ENCODE data around the gene SLC36A4.

- no peak for TF ChIP-seq CTCF (conservative IDR thresholded peaks at IDR 0.05 in 1 of 2, IDR thresholded peaks at IDR 0.05 in 1 of 2; ENCODE audit: low read depth in 1 of 2, low read length in 2 of 2)
- no peak for TF ChIP-seq EZH2 (IDR thresholded peaks at IDR 0.05; ENCODE audit: low read length, missing control alignments)
Measured at GRCh38 chr11:93192163-93192562, 5.6 kb downstream of the SLC36A4 start.

Data from fibroblast of lung (primary cell).